GM13976 (cell line): ENCODE data around the gene SYNJ2.

Experiments used
- DNase-seq: peaks from one replicate; pipeline ENCODE4 v3.0.0; 2012; ENCODE audit warnings: low spot score
- in situ Hi-C: fragments of 300-500 bp; cut with MboI; formaldehyde crosslinking; loops from one replicate; pipeline ENCODE4 v1.12.0; 2022; ENCODE audit warnings: low sequenced_read_pairs, mixed read lengths, inconsistent platforms; ENCODE audit not compliant: unreplicated experiment
- TF ChIP-seq, protein P1 (sequence below): IDR thresholded peaks from 2 replicates; pipeline ENCODE4 v1.5.1; 2012; ENCODE audit warnings: borderline replicate concordance, mild to moderate bottlenecking; ENCODE audit not compliant: insufficient read depth; ENCODE audit errors: extremely low read depth, missing control alignments, control extremely low read depth

The SYNJ2 gene

DNA sequence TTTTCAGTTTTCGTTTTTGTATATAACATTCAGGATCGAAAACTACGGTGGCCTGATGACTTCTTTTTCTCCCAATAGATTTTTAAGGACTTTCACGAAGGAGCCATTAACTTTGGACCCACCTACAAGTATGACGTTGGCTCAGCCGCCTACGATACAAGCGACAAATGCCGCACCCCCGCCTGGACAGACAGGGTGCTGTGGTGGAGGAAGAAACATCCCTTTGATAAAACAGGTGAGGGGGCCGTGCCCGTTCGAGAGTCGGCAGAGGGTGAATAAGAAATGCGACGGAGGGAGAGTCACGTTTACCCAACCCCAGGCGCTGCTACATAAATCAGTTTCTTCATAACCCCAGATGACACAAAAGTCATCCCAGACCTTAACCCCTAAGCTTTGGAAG, 94.9 kb downstream of the SYNJ2 start:
- TF ChIP-seq, protein P1, sequence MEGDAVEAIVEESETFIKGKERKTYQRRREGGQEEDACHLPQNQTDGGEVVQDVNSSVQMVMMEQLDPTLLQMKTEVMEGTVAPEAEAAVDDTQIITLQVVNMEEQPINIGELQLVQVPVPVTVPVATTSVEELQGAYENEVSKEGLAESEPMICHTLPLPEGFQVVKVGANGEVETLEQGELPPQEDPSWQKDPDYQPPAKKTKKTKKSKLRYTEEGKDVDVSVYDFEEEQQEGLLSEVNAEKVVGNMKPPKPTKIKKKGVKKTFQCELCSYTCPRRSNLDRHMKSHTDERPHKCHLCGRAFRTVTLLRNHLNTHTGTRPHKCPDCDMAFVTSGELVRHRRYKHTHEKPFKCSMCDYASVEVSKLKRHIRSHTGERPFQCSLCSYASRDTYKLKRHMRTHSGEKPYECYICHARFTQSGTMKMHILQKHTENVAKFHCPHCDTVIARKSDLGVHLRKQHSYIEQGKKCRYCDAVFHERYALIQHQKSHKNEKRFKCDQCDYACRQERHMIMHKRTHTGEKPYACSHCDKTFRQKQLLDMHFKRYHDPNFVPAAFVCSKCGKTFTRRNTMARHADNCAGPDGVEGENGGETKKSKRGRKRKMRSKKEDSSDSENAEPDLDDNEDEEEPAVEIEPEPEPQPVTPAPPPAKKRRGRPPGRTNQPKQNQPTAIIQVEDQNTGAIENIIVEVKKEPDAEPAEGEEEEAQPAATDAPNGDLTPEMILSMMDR = no peak
- in situ Hi-C loops = no loop called here
- no peak for DNase-seq

DNA sequence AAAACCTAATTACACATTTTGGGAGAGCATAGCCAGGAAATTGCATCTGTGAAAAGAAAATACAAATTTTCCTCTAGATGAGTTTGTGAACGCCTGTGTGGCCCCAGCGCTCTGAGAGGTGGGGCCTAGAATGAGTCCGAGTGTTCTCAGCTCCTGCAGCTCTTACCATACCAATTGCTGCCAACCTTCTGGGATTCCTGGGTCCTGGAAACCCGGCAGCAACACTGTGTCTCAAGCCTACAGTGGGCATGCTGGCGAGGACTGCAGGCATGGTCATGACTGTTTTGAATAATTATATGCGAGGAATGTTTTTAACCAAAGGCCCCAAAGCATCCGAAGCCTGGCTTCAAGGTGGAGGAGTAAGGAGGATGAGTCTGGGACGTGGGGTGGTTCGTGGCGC, 96.0 kb downstream of the SYNJ2 start:
- TF ChIP-seq, protein P1 = no peak
- in situ Hi-C loops = no loop called here
- no peak for DNase-seq

DNA sequence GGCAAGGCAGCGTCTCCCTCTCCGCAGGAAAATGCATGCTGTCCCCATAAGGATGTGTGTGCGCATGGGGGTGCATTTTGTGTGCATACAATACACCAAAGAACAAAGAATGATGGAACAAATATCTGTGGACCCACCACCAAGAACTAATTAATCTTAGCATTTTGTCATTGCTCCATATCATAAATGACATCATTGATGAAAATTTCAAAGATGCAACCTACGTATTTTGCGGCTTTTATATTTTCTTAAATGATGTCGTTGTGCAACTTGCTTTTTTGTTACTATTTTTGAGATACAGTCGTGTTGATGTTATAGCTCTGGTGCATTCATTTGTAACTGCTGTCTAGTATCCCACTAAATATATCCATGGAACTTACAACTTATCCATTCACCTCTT, 96.7 kb downstream of the SYNJ2 start:
- in situ Hi-C loops = no loop called here
- TF ChIP-seq, protein P1 = no peak
- DNase-seq = no peak

DNA sequence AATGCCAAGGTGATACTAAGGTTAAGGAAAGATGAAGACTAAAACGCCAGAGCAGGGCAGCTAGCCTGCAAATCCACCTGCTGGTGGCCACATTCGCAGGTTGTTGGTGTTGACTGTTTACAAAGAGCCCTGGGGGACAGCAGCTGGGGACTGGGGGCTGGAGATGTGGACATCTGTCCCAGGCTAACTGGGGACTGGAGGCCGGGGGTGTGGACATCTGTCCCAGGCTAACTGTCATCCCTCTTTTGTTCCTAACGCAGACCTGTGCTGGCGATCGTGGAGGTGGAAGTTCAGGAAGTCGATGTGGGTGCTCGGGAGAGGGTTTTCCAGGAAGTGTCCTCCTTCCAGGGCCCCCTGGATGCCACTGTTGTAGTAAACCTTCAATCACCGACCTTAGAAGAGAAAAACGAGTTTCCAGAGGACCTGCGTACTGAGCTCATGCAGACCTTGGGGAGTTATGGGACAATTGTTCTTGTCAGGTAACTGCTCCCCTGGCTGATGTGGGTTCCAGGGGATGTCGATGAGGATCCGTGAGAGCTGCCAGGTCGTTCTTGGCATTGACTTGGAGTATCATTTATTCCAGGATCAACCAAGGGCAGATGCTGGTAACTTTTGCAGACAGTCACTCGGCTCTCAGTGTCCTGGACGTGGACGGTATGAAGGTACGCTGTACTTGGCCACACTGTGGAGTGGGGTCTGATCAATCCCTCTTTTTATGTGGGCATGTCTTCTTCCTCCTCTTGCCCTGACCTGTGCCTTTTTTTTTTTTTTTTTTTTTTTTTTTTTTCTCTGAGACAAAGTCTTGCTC, 99.4 kb downstream of the SYNJ2 start:
- in situ Hi-C loops = no loop called here
- DNase-seq = peak; percentile 5
- TF ChIP-seq, protein P1 = no peak

DNA sequence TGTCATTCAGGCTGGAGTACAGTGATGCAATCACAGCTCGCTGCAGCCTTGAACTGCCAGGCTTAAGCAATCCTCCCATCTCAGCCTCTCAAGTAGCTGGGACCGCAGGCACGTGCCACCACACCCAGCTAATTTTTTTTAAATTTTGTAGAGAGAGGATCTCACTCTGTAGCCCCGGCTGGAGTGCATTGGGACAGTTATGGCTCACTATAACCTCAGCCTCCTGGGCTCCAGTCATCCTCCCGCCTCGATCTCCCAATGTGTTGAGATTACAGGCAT, 99.9 kb downstream of the SYNJ2 start:
- DNase-seq = no peak
- TF ChIP-seq, protein P1 = no peak
- in situ Hi-C loops = no loop called here

DNA sequence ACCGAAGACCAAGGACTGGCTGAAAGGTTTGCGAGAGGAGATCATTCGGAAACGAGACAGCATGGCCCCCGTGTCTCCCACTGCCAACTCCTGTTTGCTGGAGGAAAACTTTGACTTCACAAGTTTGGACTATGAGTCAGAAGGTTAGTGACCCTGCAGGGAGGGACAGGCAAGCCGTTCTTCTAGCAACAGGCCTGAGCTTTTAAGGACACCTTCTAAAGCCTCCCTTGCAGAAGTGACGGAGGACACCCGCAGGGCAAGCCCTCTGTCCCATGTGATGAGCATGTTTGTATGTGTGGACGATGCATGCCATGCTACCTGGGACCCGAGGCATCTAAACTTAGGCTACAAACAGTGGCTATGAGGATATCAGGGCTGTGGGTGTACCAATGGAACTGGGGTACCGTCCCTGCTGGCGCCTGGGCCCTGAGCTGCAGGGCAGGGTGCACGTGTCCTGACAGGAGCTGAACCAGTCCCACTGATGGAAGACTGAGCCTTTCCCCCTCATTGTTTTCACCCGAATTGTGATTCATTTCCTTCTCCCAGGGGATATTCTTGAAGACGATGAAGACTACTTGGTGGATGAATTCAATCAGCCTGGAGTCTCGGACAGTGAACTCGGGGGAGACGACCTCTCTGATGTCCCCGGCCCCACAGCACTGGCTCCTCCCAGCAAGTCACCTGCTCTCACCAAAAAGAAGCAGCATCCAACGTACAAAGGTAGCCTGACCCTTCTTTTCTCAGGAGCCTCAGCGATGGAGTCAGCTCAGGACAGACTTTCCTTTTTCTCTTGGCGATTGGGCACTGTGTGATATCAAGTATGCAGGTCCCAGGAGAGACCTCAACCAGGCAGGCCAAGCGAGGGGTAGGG, 102.0 kb downstream of the SYNJ2 start:
- in situ Hi-C loops = no loop called here
- DNase-seq = peak; percentile 11
- TF ChIP-seq, protein P1 = no peak
